NCI-H2029 treated with DMSO at 0.1 percent for 48 hours (cell line): ENCODE measurements around the gene CEP97.
A peak's percentile ranks its signal among the peaks of the same experiment; 100 is the strongest.
"Not testable (repeated sequence)": the region's sequence is repeated elsewhere in the genome, so short reads cannot be mapped to it uniquely, and the experiment has no call there.

Experiments used
- DNase-seq: peaks from one replicate; lab custom pipeline; 2025; lab: John Stamatoyannopoulos, UW

Gene CEP97

GRCh38 chr3:101762041-101762646, 37.7 kb downstream of the CEP97 start:
- DNase-seq: no peak

- DNase-seq: not testable (repeated sequence)
Observed at GRCh38 chr3:101777745-101778281, 53.4 kb downstream of the CEP97 start.

- no peak for DNase-seq
Observed at GRCh38 chr3:101778385-101779046, 54.1 kb downstream of the CEP97 start.

GRCh38 chr3:101779047-101779821, 54.8 kb downstream of the CEP97 start, which contains the start of gene NXPE3:
Gene NXPE3 (plus strand): TSS chr3:101779211. CDS start chr3:101785597, 6,386 bp downstream.
- peak; percentile 51 for DNase-seq

- DNase-seq: no peak
Observed at GRCh38 chr3:101779822-101780381, 55.5 kb downstream of the CEP97 start.

DNA sequence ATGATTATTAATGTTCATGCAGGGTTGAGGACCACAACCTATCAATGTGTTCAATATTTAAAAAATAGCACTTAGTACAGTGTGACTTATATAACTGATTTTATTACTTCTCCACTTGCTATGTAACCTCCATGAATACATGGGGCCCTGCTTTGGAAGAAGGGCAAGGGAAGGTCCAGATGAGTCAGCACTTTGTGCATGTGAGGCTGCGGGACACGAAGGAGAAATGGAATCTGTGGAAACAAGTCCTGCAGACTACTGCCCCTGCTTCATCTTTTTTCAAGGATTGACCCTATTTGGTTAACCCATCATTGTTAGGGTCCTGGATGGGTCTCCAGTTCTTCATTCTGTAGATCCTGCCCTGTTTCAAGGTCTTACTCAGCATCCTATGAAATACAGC, 56.2 kb downstream of the CEP97 start:
- no peak for DNase-seq

- DNase-seq: no peak
Observed at GRCh38 chr3:101781166-101781565, 56.8 kb downstream of the CEP97 start.

- DNase-seq: no peak
Observed at GRCh38 chr3:101784855-101785613, 60.6 kb downstream of the CEP97 start.

DNA sequence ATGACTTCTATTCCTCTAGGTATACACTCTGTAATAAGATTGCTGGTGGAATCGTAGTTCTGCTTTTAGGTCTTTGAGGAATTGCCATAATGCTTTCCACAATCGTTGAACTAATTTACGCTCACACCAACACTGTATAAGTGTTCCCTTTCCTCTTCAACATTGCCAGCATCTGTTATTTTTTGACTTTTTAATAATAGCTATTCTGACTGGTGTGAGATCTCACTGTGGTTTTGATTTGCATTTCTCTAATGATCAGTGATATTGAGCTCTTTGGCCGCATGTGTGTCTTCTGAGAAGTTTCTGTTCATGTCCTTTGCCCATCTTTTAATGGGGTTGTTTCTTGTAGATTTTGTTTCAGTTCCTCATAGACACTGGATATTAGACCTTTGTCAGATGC, 67.4 kb downstream of the CEP97 start:
- DNase-seq: no peak

DNA sequence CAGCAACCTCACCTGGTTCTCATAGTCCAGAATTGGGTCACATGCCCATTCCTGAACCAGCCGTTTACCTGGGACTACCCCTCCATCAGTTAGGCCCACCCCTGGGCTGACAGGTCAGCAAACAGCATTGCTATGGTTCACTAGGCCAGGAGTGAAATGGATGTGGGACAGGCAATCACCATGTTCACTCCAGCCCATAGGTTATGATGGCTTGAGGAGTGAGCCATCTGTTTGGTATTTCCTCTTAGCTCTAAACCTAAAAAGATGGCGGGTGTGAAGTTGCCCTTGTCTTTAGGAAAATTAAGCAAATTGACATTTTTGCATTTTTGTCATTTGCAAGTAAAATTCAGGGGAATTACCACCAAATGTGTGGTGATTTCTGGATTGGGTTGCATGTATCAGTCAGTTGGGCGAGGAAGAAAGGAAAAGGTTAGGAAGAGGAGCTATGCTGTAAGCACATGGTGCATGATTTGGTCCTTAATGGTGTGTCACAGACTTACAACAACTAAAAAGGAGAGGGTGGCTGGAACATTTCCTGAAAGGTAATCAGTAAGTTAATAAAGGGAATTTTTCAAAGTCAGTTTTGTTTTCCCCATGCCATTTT, 71.8 kb downstream of the CEP97 start:
- DNase-seq: no peak

- DNase-seq: no peak
Observed at GRCh38 chr3:101801174-101801573, 76.8 kb downstream of the CEP97 start.

DNA sequence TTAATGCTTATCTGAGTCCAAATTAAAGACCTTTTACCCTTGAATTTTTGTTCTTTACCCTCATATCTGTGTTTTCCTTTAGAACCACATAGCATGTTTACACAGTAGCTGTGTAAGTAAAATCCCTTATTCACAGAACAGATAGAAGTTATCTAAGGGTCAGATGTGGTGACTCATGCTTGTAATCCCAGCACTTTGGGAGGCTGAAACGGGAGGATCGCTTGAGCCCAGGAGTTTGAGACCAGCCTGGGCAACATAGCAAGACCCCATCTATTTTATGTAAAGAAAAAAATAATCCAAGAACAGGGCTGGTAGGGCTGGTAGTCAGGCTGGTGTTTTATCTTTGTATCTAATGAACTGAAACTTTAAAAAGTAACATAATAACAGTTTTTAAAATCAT, 77.8 kb downstream of the CEP97 start:
- no peak for DNase-seq

DNA sequence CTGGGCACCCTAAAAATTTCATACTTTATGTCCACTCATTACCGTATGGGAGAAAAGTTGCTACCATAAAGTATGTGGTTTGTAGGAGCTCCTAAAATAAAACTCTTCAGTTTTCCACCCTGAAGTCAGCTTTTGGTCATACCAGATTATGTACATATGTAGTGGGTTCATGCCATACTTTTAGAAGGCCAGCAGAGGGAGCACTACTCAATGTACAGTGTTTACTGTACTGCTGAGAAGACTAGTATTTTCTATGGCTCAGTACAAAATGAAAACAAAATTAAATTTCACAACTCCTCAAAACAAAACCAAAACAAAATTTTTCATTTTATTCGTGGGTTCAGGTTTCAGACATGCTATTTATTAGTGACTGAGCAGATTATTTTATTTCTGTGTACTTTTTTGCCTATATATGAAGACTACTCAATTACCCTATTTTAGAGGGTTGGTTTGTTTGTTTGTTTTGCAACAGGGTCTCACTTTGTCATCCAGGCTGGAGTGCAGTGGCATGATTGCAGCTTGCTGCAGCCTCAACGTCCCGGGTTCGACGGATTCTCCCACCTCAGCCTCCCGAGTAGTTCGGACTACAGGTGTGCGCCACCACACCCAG, 78.9 kb downstream of the CEP97 start:
- DNase-seq: peak; percentile 70

- no peak for DNase-seq
Observed at GRCh38 chr3:101803939-101804338, 79.5 kb downstream of the CEP97 start.

DNA sequence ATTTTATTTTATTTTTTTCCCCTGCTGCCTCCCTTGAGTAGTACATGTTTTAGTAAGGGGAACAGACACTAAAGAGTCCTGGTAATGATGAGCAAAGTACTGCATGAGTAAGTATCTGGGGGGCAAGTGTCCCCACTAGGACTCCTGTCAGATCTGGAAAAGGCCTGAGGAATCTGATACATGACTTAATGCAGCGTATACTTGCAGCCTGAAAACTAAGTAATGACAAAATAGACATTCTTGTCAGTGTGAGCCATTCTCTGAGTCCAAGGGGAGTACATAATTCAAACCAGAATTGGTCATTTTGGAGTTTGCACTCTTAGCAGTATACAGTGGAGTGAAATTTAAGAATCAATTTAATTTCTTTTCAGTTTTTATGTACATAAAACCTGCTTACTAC, 82.1 kb downstream of the CEP97 start:
- no peak for DNase-seq

DNA sequence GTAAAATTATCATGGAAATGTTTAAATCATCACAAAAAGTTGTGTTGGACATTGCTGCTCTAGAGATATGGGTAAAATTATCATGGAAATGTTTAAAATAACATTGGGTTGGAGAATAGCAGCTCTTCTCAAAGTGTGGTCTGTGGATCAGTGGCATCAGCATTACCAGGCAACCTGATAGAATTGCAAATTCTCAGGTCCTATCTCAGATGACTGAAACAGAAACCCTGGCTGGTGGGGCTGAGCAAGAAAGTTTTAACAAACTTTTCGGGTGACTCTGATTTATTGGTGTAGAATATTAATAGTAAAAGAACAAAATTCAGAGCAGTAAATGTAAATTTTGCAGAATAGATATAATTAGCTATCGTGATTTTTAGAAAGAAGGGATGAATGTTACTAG, 83.5 kb downstream of the CEP97 start:
- DNase-seq: no peak

- DNase-seq: peak; percentile 27
Observed at GRCh38 chr3:101809178-101810021, 85.0 kb downstream of the CEP97 start.

GRCh38 chr3:101810022-101810418, 85.6 kb downstream of the CEP97 start:
- no peak for DNase-seq

GRCh38 chr3:101811875-101812274, 87.5 kb downstream of the CEP97 start:
- no peak for DNase-seq

DNA sequence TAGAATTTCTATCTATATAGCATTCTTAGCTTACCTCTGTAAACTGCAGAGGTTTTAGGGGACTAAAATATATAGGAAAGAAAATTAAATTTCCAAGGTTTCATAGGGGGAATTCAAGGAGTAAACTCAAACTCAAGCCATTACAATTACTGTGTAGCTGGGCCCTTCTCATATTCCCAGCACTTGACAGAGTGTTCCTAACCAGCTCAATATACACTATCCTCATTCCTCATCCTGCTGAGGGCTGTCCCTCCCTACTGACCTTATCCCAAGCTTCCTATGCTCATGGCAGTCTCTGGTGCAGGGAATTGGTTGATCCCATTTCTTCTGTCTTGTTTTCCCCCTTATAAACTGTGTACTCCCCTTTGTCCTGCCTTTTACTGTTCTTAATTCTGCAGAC, 88.5 kb downstream of the CEP97 start:
- DNase-seq: no peak
